ENCODE data around the gene PEPD.

Gene PEPD

GRCh38 chr19:33458807-33459206 lies 62.8 kb downstream of the PEPD start:
- DNase-seq (ENCODE audit: low read depth in 2 of 2), result no peak

- no peak for DNase-seq (ENCODE audit: low read depth in 2 of 2)
These were observed 63.4 kb downstream of the PEPD start for GRCh38 chr19:33458171-33458633.

- DNase-seq (ENCODE audit: low read depth in 2 of 2), result no peak
These were observed 64.8 kb downstream of the PEPD start for GRCh38 chr19:33456845-33457220.

GRCh38 chr19:33456076-33456844 lies 65.3 kb downstream of the PEPD start:
- DNase-seq (ENCODE audit: low read depth in 2 of 2), result no peak

- DNase-seq (ENCODE audit: low read depth in 2 of 2), result no peak
These were observed 68.3 kb downstream of the PEPD start for GRCh38 chr19:33453265-33453664.

GRCh38 chr19:33450689-33451088 lies 70.9 kb downstream of the PEPD start:
- DNase-seq (ENCODE audit: low read depth in 2 of 2), result no peak

- DNase-seq (ENCODE audit: low read depth in 2 of 2), result no peak
These were observed 71.8 kb downstream of the PEPD start for GRCh38 chr19:33449799-33450198.

GRCh38 chr19:33448159-33448516 lies 73.5 kb downstream of the PEPD start:
- no peak for DNase-seq (ENCODE audit: low read depth in 2 of 2)

- DNase-seq (ENCODE audit: low read depth in 2 of 2), result no peak
These were observed 74.0 kb downstream of the PEPD start for GRCh38 chr19:33447336-33448158.

GRCh38 chr19:33446330-33447293 lies 75.0 kb downstream of the PEPD start:
- DNase-seq (ENCODE audit: low read depth in 2 of 2), result no peak

- no peak for DNase-seq (ENCODE audit: low read depth in 2 of 2)
These were observed 75.9 kb downstream of the PEPD start for GRCh38 chr19:33445442-33446329.

- no peak for DNase-seq (ENCODE audit: low read depth in 2 of 2)
These were observed 76.8 kb downstream of the PEPD start for GRCh38 chr19:33444562-33445441.

GRCh38 chr19:33443638-33444561 lies 77.7 kb downstream of the PEPD start:
- no peak for DNase-seq (ENCODE audit: low read depth in 2 of 2)

GRCh38 chr19:33442706-33443105 lies 78.9 kb downstream of the PEPD start:
- DNase-seq (ENCODE audit: low read depth in 2 of 2), result no peak

- no peak for DNase-seq (ENCODE audit: low read depth in 2 of 2)
These were observed 79.8 kb downstream of the PEPD start for GRCh38 chr19:33441828-33442227.

GRCh38 chr19:33441277-33441699 lies 80.3 kb downstream of the PEPD start:
- no peak for DNase-seq (ENCODE audit: low read depth in 2 of 2)

GRCh38 chr19:33440682-33441081 lies 80.9 kb downstream of the PEPD start:
- DNase-seq (ENCODE audit: low read depth in 2 of 2), result no peak

- no peak for DNase-seq (ENCODE audit: low read depth in 2 of 2)
These were observed 81.3 kb downstream of the PEPD start for GRCh38 chr19:33440241-33440640.

Data from stimulated activated CD4-positive, alpha-beta T cell treated with anti-CD3 and anti-CD28 coated beads, Interleukin-15, amount 100 ng/mL, for 48 hours (primary cell).